ENCODE data around the gene PILRA.
A peak's percentile ranks its signal among the peaks of the same experiment; 100 is the strongest.
"Not testable (repeated sequence)": the region's sequence is repeated elsewhere in the genome, so short reads cannot be mapped to it uniquely, and the experiment has no call there.

PILRA gene

DNA sequence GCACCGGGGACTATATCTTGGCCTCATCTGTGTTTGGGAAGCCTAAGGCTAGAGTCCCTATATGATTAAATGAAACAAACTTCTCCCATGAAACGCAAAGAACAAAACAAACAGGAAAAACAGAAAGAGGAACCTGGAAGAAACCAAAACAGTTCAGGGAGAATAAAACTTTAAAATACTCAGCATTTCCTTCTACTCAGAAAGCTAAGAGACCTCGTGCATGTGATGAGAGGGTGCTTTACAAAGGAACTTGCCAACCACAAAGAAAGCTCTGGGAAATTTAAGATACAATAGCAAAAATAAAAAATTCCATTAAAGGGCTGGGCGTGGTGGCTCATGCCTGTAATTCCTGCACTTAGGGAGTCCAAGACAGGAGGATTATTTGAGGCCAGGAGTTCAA, 6.9 kb downstream of the PILRA start:
- DNase-seq (ENCODE audit: low spot score) = no peak

DNA sequence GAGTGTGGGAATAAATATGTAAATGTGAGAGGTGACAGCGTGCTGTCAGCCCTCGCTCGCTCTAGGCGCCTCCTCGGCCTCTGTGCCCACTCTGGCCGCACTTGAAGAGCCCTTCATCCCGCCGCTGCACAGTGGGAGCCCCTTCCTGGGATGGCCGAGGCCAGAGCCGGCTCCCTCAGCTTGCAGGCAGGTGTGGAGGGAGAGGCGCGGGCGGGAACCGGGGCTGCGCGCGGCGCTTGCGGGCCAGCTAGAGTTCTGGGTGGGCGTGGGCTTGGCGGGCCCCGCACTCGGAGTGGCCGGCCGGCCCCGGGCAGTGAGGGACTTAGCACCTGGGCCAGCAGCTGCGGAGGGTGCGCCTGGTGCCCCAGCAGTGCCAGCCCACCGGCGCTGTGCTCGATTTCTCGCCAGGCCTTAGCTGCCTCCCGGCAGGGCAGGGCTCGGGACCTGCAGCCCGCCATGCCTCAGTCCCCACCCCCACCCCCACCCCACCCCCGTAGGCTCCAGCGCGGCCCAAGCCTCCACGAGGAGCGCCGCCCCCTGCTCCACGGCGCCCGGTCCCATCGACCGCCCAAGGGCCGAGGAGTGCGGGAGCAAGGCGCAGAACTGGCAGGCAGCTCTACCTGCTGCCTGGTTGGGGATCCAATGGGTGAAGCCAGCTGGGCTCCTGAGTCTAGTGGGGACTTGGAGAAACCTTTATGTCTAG, 8.4 kb downstream of the PILRA start:
- DNase-seq (ENCODE audit: low spot score) = not testable (repeated sequence)

DNA sequence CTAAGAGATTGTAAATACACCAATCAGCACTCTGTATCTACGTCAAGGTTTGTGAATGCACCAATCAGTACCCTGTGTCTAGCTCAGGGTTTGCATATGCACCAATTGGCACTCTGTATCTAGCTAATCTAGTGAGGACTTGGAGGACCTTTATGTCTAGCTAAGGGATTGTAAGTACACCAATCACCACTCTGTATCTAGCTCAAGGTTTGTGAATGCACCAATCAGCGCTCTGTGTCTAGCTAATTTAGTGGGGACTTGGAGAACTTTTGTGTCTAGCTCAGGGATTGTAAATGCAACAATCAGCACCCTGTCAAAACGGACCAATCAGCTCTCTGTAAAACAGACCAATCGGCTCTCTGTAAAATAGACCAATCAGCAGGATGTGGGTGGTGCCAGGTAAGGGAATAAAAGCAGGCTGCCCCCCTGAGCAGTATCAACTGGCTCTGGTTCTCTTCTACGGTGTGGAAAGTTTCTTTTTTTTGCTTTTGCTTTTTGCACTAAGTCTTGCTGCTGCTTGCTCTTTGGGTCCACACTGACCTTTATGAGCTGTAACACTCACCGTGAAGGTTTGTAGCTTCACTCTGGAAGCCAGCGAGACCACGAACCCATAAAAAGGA, 9.1 kb downstream of the PILRA start:
- DNase-seq (ENCODE audit: low spot score) = not testable (repeated sequence)

DNA sequence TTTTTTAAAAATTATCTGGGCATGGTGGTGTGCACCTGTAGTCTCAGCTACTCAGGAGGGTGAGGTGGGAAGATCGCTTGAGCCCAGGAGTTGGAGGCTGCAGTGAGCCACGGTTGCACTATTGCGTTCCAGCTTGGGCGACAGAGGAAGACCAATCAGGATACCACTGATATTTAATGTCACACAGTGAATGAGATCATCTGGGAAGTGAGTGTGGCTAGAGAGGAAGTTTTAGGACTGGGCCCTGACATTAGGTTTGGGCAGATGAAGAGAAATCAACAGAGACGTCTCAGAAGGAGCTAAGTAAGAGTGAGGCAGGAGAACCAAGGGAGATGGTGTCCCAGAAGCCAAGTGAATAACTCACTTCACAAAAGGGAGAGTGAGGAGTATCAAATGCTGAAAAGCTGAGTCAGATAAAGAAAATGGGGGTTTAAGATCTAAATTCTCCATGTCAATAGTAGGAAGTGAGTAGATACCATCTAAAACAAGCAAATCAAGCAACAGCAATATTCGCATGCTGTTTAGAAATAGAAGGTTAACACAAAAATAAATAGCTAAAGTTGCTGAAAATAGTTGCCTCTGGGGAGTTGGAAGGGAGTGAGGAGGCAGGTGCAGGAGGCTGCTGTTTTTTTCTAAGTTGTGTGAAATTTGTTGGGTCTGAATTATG, 11.5 kb downstream of the PILRA start:
- DNase-seq (ENCODE audit: low spot score) = peak; percentile 12

DNA sequence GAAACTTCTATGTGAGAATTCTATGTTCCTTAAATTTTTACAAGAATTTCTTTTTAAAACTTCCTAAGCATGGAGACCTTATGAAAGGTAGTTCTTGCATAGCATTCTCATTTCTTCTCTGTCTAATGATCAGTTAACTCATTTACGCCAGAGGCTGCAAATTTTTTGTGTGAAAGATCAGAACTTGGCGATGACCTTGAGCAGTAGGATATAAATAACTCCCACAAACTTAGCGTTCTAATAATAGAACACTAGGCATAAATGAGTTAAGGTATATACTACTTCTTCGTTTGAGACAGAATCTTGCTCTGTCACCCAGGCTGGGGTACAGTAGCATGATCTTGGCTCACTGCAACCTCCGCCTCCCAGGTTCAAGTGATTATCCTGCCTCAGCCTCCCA, 13.7 kb downstream of the PILRA start:
- DNase-seq (ENCODE audit: low spot score) = no peak

DNA sequence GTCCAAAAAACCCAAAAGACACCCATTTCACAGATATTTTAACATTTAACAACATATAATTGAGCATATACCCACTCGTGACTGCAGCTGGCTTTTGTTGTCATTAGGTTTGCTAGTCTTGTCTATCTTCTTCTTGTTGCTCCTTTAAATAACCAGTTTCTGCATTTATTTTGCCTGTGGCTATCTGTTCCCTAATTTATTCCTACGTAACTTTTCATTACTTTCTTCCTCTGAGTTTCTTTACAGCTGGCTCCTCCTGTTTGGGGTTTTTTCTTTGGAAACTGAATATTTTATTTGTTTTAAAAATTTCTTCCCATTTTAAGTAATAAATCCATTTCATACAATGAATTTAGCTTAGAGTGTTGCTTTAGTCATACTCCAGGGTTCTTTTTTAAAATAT, 14.4 kb downstream of the PILRA start:
- DNase-seq (ENCODE audit: low spot score) = no peak

DNA sequence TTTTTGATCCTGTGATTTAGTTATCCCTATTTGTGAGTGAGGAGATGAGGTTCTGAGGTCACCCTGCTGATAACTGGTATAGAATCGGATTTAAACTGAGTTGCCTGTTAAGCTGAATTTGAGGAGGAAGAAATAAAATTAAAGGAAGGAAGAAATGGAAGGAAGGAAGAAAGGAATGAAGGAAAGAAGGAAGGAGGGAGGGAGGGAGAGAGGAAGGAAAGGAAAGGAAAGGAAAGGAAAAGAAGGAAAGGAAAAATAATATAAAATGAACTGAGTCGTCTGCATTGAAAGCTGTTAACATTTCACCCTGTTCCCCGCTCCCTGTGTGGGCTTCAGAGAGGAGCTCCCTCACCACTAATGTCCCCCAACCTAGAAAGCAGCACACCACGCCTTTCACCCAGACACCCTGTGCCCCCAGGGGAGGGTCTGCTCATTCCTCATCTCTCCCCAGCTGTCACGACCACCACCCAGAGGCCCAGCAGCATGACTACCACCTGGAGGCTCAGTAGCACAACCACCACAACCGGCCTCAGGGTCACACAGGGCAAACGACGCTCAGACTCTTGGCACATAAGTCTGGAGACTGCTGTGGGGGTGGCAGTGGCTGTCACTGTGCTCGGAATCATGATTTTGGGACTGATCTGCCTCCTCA, 16.3 kb downstream of the PILRA start:
- DNase-seq (ENCODE audit: low spot score) = no peak

DNA sequence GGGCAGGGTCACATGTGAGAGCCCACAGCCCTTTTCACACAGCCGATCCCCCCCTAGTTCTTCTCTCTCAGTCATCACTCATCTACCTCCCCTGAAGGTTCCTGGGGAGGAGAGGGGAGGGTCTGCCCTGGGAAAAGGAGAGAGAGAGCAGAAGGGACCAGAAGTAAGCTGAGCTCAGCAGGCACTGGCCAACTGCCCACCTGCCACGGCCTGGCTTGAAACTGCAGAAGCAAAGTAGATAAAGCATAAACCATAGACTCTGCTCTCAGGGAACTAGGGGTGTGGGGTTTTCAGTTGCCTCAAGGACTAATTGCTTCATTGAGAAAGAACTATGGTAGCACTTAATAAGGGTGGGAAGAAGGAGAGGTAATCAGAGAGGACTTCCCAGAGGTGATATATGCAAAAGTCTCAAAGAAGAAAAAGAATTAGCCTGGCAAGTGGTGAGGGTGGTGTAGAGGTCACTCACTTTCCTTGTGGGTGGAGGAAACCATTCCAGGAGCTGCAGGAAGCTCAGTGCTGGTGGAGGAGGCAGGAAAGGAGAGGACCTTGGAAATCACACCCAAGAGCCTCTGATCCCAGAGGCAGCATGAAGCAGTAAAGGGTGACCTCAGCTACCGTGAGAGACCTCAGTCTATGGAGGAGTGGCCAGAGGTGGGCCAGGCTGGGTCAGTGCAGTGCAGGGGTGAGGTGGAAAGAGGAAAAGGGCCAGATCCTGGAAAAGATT, 17.2 kb downstream of the PILRA start:
- no peak for DNase-seq (ENCODE audit: low spot score)

DNA sequence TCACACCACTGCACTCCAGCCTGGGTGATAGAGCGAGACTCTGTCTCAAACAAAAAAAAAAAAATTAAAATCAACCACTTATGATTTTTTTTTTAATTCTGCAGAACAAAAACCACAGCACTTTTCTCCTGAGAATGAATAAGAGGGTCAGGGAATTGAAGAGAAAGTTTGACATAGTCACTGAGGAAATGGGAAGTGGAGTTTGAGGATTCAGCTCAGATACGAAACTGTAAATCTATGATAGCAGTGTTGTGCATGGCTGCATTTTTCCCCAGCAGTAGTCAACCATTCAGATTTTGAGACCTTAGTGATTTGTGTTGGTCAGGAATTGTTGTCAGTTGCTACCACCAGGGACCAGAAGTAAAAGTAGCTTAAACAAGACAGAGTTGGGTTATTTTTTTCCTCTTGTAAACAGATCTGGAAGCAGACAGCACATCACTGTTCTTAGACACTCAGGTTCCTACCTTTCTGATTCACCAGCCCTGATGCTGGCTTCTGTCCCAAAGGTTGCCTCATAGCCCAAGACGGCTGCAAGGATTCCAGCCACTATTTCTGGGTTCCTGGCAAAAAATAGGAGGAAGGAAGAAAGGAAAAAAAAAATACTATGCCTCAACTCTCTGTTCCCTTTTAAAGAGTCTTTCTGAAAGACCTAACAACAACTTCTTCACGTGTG, 20.1 kb downstream of the PILRA start:
- no peak for DNase-seq (ENCODE audit: low spot score)

DNA sequence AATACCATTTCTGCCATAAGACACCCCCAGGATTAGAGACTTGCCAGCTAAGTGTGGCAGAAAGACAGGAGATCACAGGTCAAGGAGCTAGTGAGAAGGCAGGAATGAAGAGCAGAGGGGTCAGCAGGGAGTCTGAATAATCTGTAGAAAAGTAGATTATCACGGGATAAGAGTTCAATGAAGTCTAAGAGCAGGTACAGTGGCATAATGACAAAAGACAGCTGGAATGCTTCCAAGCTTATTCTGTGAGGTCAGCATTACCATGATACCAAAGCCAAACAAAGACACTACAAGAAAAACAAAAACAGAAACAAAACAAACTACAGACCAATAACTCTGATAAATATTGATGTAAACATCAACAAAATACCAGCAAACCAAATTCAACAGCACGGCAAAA, 20.8 kb downstream of the PILRA start:
- no peak for DNase-seq (ENCODE audit: low spot score)

DNA sequence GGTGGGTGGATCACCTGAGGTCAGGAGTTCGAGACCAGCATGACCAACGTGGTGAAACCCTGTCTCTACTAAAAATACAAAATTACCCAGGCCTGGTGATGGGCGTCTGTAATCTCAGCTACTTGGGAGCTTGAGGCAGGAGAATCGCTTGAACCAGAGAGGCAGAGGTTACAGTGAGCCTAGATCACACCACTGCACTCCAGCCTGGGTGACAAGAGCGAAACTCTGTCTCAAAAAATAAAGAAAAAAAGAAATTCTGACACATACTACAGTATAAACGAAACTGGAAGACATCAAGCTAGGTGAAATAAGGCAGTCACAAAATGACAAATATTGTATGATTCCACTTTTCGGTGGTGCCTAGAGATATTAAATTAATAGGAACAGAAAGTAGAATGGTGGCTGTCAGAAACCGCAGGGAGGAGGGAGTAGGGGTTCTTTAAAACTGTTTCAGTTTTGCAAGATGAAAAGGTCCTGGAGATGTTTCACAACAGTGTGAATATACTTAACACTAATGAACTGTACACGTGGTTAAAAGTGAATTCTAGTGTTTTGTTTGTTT, 23.2 kb downstream of the PILRA start:
- DNase-seq (ENCODE audit: low spot score) = no peak

DNA sequence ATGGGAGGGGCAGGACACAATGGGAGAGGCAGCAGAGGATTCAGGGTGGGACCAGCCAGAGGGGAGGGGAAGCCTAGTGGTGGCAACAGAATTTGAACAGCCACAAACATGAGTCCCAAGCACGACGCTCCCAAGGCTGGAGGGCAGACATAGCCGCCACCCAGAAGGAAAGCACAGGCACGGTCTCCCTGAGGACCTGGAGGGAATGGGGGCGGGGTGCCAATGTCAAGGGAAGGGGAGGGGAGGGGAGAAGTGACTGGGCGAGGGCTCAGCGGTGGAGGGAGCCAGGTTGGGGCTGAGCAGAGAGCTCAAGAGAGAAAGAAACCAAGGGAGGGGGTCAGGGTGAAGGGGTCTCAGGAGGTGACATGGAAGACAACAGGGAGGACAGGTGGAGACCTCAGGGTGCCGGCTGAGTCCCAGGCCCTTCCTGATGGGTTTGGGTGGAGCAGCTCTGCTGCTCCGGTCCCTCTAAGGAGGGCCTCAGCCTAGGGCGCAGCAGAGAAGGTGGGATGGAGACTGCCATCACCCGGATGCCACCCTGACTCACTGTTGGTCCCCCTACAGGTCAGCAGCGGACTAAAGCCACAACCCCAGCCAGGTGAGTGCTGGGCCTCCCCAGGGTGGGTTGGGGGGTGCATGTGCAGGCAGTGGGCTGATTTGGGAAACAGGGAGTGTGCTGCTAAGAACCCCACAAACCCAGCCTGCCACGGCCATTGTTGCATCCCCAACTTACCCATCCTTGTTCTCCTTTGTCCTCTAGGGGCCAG, 24.2 kb downstream of the PILRA start:
- DNase-seq (ENCODE audit: low spot score) = no peak

DNA sequence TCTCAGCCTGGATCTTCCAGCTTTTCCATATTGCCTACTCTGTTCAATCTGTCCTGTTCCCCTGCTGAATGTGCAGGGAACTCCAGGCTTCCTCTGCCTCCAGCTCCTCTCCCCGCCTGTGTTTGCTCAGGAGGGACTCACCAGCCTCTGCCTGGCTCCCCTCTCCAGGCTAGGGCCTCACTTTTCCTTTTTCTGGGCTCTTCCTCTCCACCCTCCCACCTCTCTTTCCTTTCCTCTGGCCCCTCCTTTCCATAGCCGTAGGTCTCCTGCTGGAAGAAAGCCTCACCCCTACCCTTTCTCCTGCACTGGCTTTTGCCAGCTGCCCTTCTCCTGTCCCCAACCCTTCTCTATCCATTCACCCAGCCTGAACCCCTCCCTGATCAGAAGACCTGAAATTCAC, 25.0 kb downstream of the PILRA start:
- no peak for DNase-seq (ENCODE audit: low spot score)

DNA sequence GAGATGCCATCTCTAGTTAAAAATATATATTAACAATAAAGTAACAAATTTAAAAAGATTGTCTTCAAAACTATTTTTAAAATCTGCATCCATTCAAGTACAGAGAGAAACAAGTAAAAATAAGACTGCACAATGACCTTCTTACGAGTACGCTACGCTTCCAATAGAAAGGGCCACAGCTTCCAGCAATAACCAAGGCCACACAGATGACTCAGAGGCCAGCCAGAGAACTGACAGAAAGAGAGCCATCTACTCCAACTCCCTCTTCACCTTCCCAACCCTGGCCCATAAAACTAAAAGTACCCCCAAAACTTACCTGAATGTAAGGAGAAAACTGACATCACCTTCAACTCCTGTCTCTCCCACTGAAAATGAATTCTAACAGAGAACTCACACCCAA, 26.8 kb downstream of the PILRA start:
- no peak for DNase-seq (ENCODE audit: low spot score)

DNA sequence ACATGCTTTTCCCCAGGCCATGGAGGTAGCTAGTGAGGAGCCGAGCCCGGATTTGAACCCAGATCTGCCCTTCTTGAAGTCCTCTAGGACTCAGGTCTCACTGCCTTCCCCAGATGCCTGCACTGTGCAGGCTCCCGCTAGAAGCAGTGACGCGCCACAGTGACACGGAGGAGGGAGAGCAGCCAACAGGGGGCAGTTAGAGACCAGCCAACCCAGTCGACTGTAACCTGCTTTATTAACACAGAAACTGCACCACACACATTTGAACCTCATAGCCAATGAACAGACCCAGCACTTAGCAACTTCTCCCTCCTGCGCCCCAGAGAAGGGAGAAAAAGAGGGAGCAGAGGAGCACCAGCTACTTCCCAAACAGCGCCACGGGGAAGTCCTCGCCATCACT, 27.4 kb downstream of the PILRA start:
- no peak for DNase-seq (ENCODE audit: low spot score)

DNA sequence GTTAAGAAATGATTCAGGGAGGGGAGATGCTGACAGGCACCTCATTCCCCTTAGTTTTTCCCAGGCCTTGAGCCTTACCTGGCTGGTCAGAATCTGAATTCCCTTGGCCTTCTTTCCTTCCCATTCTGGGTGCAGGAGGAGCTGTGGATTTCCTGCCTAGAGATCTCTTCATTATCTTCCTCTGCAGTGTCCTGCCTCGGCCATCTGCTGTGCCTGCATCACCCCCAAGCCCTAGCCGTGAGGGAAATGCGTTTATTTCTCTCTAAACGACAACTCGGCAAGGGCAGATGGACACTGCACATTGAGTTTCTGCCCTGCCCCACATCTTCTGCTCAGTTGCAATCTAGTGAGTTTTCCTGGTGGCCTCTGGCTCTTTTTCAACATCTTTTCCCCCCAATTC, 28.5 kb downstream of the PILRA start:
- no peak for DNase-seq (ENCODE audit: low spot score)

DNA sequence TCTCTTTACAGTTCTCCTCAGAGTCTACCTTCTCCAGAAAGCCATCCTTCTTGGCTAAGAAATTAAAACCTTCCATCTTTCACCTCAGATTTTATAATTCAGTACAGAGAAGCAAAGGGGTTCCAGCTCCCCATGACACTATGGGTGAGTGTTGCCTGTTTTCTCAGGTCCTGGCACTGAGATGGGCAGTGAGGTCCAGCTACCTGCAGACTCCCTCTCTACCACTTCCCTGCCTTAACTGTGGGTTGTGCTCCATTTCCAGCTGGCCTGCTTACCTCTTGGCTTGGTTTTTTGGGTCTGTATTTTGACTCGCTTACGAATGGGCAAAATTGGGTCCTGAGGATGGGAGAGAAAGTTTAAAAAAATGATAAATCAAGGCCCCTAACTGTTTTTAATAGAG, 29.0 kb downstream of the PILRA start:
- DNase-seq (ENCODE audit: low spot score) = no peak

DNA sequence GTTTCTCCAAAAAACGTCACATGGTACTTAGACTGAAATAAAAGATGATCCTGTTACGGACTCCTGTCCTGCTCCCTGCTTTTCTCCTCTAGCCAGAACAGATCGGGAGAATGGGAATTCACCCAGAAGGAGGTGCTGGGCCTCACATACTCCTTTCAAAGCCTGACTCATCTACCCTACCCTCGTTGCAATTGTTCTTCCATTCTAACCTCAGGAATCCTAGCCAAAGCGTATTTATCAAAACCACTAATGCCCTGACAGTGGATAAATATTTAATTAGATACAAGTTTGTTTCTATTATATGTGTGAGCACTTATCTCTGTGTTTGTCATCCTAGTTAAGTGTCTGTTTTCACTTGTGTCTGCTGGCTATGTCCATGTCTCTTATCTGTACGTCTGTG, 33.5 kb downstream of the PILRA start:
- DNase-seq (ENCODE audit: low spot score) = no peak

DNA sequence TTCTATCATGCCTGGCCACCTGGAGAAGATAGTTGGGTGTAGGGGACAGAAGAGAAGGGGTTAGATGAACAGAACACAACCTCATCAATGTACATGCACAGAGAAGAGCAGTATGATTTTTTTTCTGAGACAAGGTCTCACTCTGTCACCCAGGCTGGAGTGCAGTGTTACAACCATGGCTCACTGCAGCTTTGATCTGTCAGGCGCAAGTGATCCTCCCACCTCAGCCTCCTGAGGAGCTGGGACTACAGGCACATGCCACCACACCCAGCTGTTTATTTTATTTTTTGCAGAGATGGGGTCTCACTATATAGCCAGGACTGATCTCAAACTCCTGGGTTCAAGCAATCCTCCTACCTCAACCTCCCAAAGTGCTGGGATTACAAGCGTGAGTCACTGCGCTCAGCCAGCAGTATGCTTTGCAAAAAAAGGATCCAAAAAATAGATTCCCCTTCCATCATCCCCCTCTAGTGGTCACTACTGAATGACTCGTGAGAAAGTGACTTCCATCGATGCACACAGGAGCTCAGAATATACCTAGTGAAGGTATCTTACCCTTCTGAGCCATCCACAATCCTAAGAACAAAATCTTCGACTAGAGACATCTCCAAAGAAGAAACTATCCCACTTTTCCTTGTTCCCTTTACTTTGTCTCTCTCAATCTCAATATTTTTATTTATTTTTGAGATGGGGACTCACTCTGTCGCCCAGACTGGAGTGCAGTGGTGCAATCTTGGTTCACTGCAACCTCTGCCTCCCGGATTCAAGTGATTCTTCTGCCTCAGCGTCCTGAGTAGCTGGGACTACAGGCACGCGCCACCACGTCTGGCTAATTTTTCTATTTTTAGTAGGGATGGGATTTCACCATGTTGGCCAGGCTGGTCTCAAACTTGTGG, 34.2 kb downstream of the PILRA start:
- peak; percentile 69 for DNase-seq (ENCODE audit: low spot score)

DNA sequence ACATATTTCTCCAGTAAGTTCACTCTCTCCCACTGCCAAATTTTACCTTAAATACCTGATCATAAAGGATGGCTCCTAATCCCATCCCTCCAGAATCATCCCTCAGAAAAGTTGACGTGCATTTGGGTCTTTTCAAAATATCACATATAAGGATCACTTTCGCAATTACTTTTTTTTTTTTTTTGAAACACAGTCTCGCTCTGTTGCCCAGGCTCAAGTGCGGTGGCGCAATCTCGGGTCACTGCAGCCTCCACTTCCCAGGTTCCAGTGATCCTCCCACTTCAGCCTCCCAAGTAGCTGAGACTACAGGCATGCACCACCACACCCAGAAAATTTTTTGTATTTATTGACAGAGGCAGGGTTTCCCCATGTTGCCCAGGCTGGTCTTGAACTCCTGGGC, 37.8 kb downstream of the PILRA start:
- no peak for DNase-seq (ENCODE audit: low spot score)

All from kidney capillary endothelial cell (primary cell).